HCT116 (cell line): ENCODE measurements around the gene DIP2C. TPM values are rescaled to one million over a fixed set of nuclear protein-coding genes. Genes with fewer than 3 reads are reported as not detected.

Source experiments
- ATAC-seq: fragments of 200-7000 bp; cut with Tn5 transposase; 2 replicates; pipeline ENCODE4 v1.9.1; 2020; ENCODE audit warnings: mild to moderate bottlenecking, moderate library complexity
- BruUV-seq: library from RNA; stranded (reverse); fragments of 400-500 nt; replicated peaks from 2 replicates; lab custom pipeline; 2021; lab: Mats Ljungman, UMichigan
- CTCF ChIA-PET: fragments of 300-600 bp; sonication (Branson Sonifier 250); formaldehyde crosslinking; loops from one replicate; lab custom pipeline; 2021; ENCODE audit warnings: antibody characterized with exemption; lab: Charles Lee
- POLR2A ChIA-PET: fragments of 300-600, 350-600 bp; sonication (Branson Sonifier 250); formaldehyde crosslinking; loops from one replicate; lab custom pipeline; 2021; ENCODE audit warnings: antibody characterized with exemption; lab: Charles Lee
- RAD21 ChIA-PET, 2 experiments: fragments of 300-600 bp; sonication (Branson Sonifier 250); formaldehyde crosslinking; loops; one replicate each; lab custom pipeline; 2023; ENCODE audit warnings: low total read pairs in 2 of 2; ENCODE audit not compliant: uncharacterized antibody in 2 of 2, unreplicated experiment in 2 of 2, low non-redundant PET in 1 of 2; lab: Charles Lee
- DNase-seq: peaks from one replicate; pipeline ENCODE4 v3.0.0-alpha.2; 2010; ENCODE audit warnings: low read depth, low spot score
- H2AFZ ChIP-seq: fragments of 200-600 bp; shearing (Covaris generic), sonication (generic); 2 replicates; pipeline ENCODE4 v1.6.1; 2017; ENCODE audit warnings: low read depth, mixed run types, mixed read lengths, antibody characterized with exemption, low read length; ENCODE audit not compliant: poor library complexity, severe bottlenecking
- H3K27ac ChIP-seq: 2 replicates; pipeline ENCODE4 v1.5.1; 2012; ENCODE audit warnings: low read depth, low read length
- H3K27me3 ChIP-seq: fragments of 200-600 bp; sonication (generic); 2 replicates; pipeline ENCODE4 v1.6.1; 2016; ENCODE audit warnings: mixed run types, low read length, mixed read lengths; ENCODE audit not compliant: insufficient read depth
- H3K36me3 ChIP-seq, 2 experiments: fragments of 200-500 bp in 1 of 2; fragments of 200-600 bp in 1 of 2; sonication (Bioruptor generic) in 1 of 2; sonication (generic) in 1 of 2; 2 replicates each; pipeline versions ENCODE4 v1.5.1 to v1.6.1; 2014 to 2016; ENCODE audit warnings: low read length in 2 of 2, inconsistent platforms in 1 of 2, mixed read lengths in 1 of 2, mixed run types in 1 of 2; ENCODE audit not compliant: insufficient read depth in 2 of 2, control insufficient read depth in 1 of 2
- H3K4me1 ChIP-seq, 2 experiments: fragments of 200-600 bp in 1 of 2; sonication (generic) in 1 of 2; 2 replicates each; pipeline versions ENCODE4 v1.5.1 to v1.6.1; 2012 to 2017; ENCODE audit warnings: low read length in 2 of 2, inconsistent platforms in 1 of 2, mild to moderate bottlenecking in 1 of 2, mixed read lengths in 1 of 2, mixed run types in 1 of 2, moderate library complexity in 1 of 2; ENCODE audit not compliant: insufficient read depth in 2 of 2, control insufficient read depth in 1 of 2
- H3K4me2 ChIP-seq: fragments of 200-600 bp; sonication (generic); 2 replicates; pipeline ENCODE4 v1.6.1; 2017; ENCODE audit warnings: mixed run types, low read length, mixed read lengths
- H3K4me3 ChIP-seq, 2 experiments: fragments of 200-600 bp in 1 of 2; sonication (generic) in 1 of 2; replicated peaks in 1 of 2; 2 replicates each; pipeline ENCODE4 v1.5.1; 2011 to 2016; ENCODE audit warnings: low read length in 2 of 2, control low read depth in 1 of 2, low read depth in 1 of 2, mild to moderate bottlenecking in 1 of 2, mixed read lengths in 1 of 2, mixed run types in 1 of 2
- H3K79me2 ChIP-seq: fragments of 200-600 bp; sonication (generic); 2 replicates; pipeline ENCODE4 v1.6.1; 2017; ENCODE audit warnings: mild to moderate bottlenecking, mixed run types, low read length, moderate library complexity, mixed read lengths; ENCODE audit not compliant: insufficient read depth
- H3K9ac ChIP-seq: fragments of 200-600 bp; sonication (generic); 2 replicates; pipeline ENCODE4 v1.6.1; 2016; ENCODE audit warnings: low read length, mixed read lengths
- H3K9me2 ChIP-seq: fragments of 200-600 bp; sonication (generic), shearing (Covaris generic); 2 replicates; pipeline ENCODE4 v1.6.1; 2017; ENCODE audit warnings: mixed run types, mild to moderate bottlenecking, moderate library complexity; ENCODE audit not compliant: insufficient read depth
- H3K9me3 ChIP-seq, 2 experiments: fragments of 200-500 bp in 1 of 2; fragments of 200-600 bp in 1 of 2; sonication (Bioruptor generic) in 1 of 2; sonication (generic) in 1 of 2; 2 replicates each; pipeline ENCODE4 v1.6.1; 2014 to 2017; ENCODE audit warnings: low read length in 2 of 2, mixed read lengths in 2 of 2, inconsistent platforms in 1 of 2, low read depth in 1 of 2, mild to moderate bottlenecking in 1 of 2, mixed run types in 1 of 2, moderate library complexity in 1 of 2; ENCODE audit not compliant: control insufficient read depth in 1 of 2, insufficient read depth in 1 of 2
- H4K20me1 ChIP-seq: fragments of 200-600 bp; sonication (generic), shearing (Covaris generic); 2 replicates; pipeline ENCODE4 v1.6.1; 2017; ENCODE audit warnings: mixed run types, mild to moderate bottlenecking, moderate library complexity; ENCODE audit not compliant: insufficient read depth
- CEBPB ChIP-seq: IDR thresholded peaks from 2 replicates; pipeline ENCODE4 v1.6.1; 2012; ENCODE audit warnings: low read depth
- EZH2 ChIP-seq: fragments of 200-600 bp; sonication (generic); IDR thresholded peaks from 2 replicates; pipeline ENCODE4 v1.6.1; 2017; ENCODE audit warnings: antibody characterized with exemption, mixed run types
- POLR2A ChIP-seq: IDR thresholded peaks from 2 replicates; pipeline ENCODE4 v1.7.0; 2011; ENCODE audit warnings: borderline replicate concordance; ENCODE audit not compliant: insufficient read depth, insufficient read length; ENCODE audit errors: extremely low read depth
- RAD21 ChIP-seq: IDR thresholded peaks from 2 replicates; pipeline ENCODE4 v1.6.1; 2012; ENCODE audit warnings: low read depth, mild to moderate bottlenecking
- SRF ChIP-seq: IDR thresholded peaks from 2 replicates; pipeline ENCODE4 v1.6.1; 2012; ENCODE audit warnings: low read depth
- TCF7L2 ChIP-seq: IDR thresholded peaks from 2 replicates; pipeline ENCODE4 v1.7.0; 2011; ENCODE audit warnings: borderline replicate concordance, inconsistent platforms; ENCODE audit not compliant: insufficient read depth, insufficient read length; ENCODE audit errors: extremely low read depth
- YY1 ChIP-seq: IDR thresholded peaks from 2 replicates; pipeline ENCODE4 v1.6.1; 2011; ENCODE audit warnings: low read length, low read depth, moderate library complexity, mild to moderate bottlenecking; ENCODE audit not compliant: insufficient replicate concordance; ENCODE audit errors: extremely low read depth
- ZFX ChIP-seq: fragments of 450-650 bp; IDR thresholded peaks from 2 replicates; pipeline ENCODE4 v1.6.1; 2017
- intact Hi-C: fragments of 100-400 bp; cut with micrococcal nuclease; formaldehyde crosslinking; loops from 2 replicates; pipeline ENCODE4 v1.10.0; 2022
- total RNA-seq: library from RNA; stranded (reverse); gene quantifications from one replicate; pipeline ENCODE4 v1.2.1, GENCODE V29; 2021; ENCODE audit not compliant: unreplicated experiment

DIP2C gene
- total RNA-seq, 1 experiment from 2014 or later, result 15.4 TPM

DNA sequence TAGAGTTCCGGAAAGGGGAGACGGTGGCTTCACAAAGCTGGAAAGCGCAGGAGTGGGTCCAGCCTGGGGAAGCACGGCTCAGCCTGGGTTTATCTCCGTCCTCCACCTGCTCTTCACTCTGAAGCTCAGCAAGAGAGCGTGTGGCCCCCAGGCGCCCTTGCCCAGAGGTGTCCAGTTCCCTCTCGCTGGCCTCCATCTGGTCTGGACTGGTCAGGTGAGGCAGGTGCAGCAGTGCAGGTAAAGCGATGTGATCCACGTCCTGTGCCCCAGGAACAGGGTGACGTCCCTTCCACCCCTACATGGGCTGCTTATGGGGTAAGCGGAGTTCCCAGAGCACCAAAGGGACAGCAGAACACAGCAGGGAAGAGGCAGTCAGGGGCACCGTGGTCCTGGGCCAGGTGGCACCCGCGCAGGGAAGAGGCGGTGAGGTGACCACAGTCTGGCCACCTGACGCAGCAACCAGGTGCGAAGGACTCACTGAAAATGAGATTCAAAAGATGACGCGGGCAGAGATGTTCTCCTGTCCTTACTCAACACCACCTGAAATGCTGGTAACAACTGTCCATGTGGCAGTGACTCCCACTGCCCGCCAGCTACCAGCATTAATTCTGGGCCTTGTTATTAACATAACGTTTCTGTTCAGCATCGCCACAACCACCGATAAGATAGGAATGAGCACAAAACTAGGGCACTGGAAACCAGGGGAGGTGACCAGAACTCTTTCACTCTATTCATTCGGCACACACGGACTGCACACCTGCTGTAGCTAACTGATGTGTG, 33.0 kb upstream of the DIP2C start:
- ATAC-seq (no peak), DNase-seq (no peak)
- Histone ChIP-seq H3K4me1 (no peaks in the 10 kb centered on the region), H3K4me2 (no peak overlapping the region), H2AFZ (no peak overlapping the region), H3K9ac (no peak overlapping the region), H3K79me2 (no peaks in the 10 kb centered on the region), H3K9me2 (no peaks in the 10 kb centered on the region), H3K36me3 (no peaks in the 10 kb centered on the region), H3K27ac (no peak overlapping the region), H3K9me3 (no peaks in the 10 kb centered on the region), H4K20me1 (no peaks in the 10 kb centered on the region), H3K27me3 (no peaks in the 10 kb centered on the region), H3K4me3 (no peak overlapping the region)
- TF ChIP-seq RAD21 (no peak), EZH2 (no peak), POLR2A (no peak), ZFX (no peak)
- CTCF ChIA-PET, result no interaction called here
- intact Hi-C loops, result no loop called here
- POLR2A ChIA-PET, result no interaction called here
- RAD21 ChIA-PET, result no interaction called here
- BruUV-seq, result no TSS peak

DNA sequence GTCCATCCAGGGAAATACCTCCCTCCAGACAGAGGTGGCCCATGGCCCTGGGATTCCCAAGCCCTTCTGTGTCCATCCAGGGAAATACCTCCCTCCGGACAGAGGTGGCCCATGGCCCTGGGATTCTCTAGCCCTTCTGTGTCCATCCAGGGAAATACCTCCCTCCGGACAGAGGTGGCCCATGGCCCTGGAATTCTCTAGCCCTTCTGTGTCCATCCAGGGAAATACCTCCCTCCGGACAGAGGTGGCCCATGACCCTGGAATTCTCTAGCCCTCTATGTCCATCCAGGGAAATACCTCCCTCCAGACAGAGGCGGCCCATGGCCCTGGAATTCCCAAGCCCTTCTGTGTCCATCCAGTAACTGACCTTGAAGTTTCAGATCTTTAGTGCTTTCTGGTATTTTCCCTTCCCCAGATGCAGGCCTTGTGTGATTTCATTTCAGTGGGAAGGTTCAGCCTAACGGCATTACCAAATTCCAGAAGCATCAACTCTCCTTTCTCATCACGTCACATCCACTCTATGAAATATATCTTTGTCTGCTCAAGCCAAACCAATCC, 28.8 kb upstream of the DIP2C start:
- DNase-seq, result no peak
- ATAC-seq, result no peak

More for the DNA sequence above, 28.8 kb upstream of the DIP2C start:
- no peak overlapping the region for H2AFZ ChIP-seq
- intact Hi-C loops, result no loop called here
- BruUV-seq, result no TSS peak
- no peak overlapping the region for H3K27ac ChIP-seq
- no peak overlapping the region for H3K4me2 ChIP-seq
- H3K9me3 ChIP-seq, result no peaks in the 10 kb centered on the region
- CTCF ChIA-PET, result no interaction called here
- no peaks in the 10 kb centered on the region for H3K79me2 ChIP-seq
- no peak for TF ChIP-seq CEBPB
- TF ChIP-seq POLR2A, result no peak
- TF ChIP-seq TCF7L2, result no peak
- TF ChIP-seq SRF, result no peak
- TF ChIP-seq YY1, result no peak
- RAD21 ChIA-PET, result no interaction called here
- H3K9ac ChIP-seq, result no peak overlapping the region
- no peaks in the 10 kb centered on the region for H3K4me1 ChIP-seq
- H4K20me1 ChIP-seq, result no peaks in the 10 kb centered on the region
- no peak overlapping the region for H3K4me3 ChIP-seq
- H3K27me3 ChIP-seq, result peaks cover 9% of the 10 kb centered on the region; the same call in 1 of the 2 replicates
- no peaks in the 10 kb centered on the region for H3K9me2 ChIP-seq
- no peaks in the 10 kb centered on the region for H3K36me3 ChIP-seq
- POLR2A ChIA-PET, result no interaction called here
